GM12878 (cell line): ENCODE data around the gene RBM26.

Experiments used
- ESRRA ChIP-seq: IDR thresholded peaks from 2 replicates; pipeline ENCODE4 v1.6.1; 2012; ENCODE audit warnings: mild to moderate bottlenecking, low read length, improper control_type of control experiment
- EZH2 ChIP-seq: IDR thresholded peaks from 2 replicates; pipeline ENCODE4 v1.6.1; 2012; ENCODE audit warnings: low read depth, mild to moderate bottlenecking, control low read depth, inconsistent platforms, low read length, borderline replicate concordance; ENCODE audit not compliant: control insufficient read depth
- MXI1 ChIP-seq: fragments of 150-350 bp; IDR thresholded peaks from 2 replicates; pipeline ENCODE4 v1.6.1; 2011; ENCODE audit warnings: low read depth, mild to moderate bottlenecking, inconsistent platforms, low read length, improper control_type of control experiment
- MYC ChIP-seq: IDR thresholded peaks from 2 replicates; pipeline ENCODE4 v1.6.1; 2011; ENCODE audit warnings: mild to moderate bottlenecking, low read length, moderate library complexity, inconsistent platforms; ENCODE audit not compliant: insufficient read depth, insufficient replicate concordance, insufficient read length, severe bottlenecking
- POLR2A ChIP-seq: IDR thresholded peaks from 2 replicates; pipeline ENCODE4 v1.6.1; 2011; ENCODE audit warnings: low read depth, mild to moderate bottlenecking, low read length
- RAD21 ChIP-seq: IDR thresholded peaks from 2 replicates; pipeline ENCODE4 v1.6.1; 2011; ENCODE audit warnings: mild to moderate bottlenecking, low read depth, low read length, moderate library complexity; ENCODE audit not compliant: insufficient read depth
- REST ChIP-seq: IDR thresholded peaks from 2 replicates; pipeline ENCODE4 v1.6.1; 2012; ENCODE audit warnings: mild to moderate bottlenecking, low read depth, low read length
- SP1 ChIP-seq: IDR thresholded peaks from one replicate; pipeline ENCODE4 v1.6.1; 2011; ENCODE audit warnings: low read depth, low read length
- TAF1 ChIP-seq: IDR thresholded peaks from 2 replicates; pipeline ENCODE4 v1.6.1; 2011; ENCODE audit warnings: mild to moderate bottlenecking, low read depth, low read length, borderline replicate concordance
- TCF12 ChIP-seq: IDR thresholded peaks from 2 replicates; pipeline ENCODE4 v1.6.1; 2011; ENCODE audit warnings: low read depth, mild to moderate bottlenecking, low read length
- ZSCAN29 ChIP-seq: fragments of 450-650 bp; IDR thresholded peaks from 2 replicates; pipeline ENCODE4 v1.6.1; 2017; ENCODE audit warnings: mild to moderate bottlenecking, moderate library complexity
- TF ChIP-seq, protein P1 (sequence below), 3 experiments: IDR thresholded peaks in 2 of 3; conservative IDR thresholded peaks in 1 of 3; 2 replicates each; pipeline ENCODE4 v1.5.1; 2011; ENCODE audit warnings: low read depth in 3 of 3, low read length in 3 of 3, mild to moderate bottlenecking in 3 of 3, control low read depth in 2 of 3, moderate library complexity in 2 of 3, inconsistent platforms in 1 of 3, mixed read lengths in 1 of 3; ENCODE audit not compliant: control insufficient read depth in 2 of 3, insufficient read depth in 1 of 3; ENCODE audit errors: extremely low read depth in 1 of 3
- TF ChIP-seq, protein P2 (sequence below): IDR thresholded peaks from 2 replicates; pipeline ENCODE4 v1.6.1; 2012; ENCODE audit warnings: low read depth, low read length, improper control_type of control experiment

DNA sequence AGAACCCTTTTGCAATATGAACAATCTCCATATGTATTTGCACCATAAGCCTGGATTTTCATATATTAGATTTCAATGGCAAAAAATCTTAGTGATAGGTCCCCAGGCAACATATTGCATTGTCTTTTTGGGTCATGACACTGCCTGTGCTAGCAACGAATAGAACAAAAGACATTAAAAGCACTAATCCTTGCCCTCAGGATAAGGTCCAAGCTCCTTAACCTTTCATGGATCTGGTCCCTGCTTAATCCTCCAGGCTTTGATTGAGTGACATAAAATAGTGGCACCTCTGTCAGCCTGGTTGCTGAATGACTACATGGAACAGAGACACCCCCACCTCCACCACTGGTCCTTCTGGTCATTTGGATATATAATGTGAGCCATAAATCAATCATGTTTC, 134.4 kb downstream of the RBM26 start:
- TF ChIP-seq ESRRA, result no peak
- no peak for TF ChIP-seq RAD21
- TF ChIP-seq SP1, result no peak
- TF ChIP-seq, protein P1, sequence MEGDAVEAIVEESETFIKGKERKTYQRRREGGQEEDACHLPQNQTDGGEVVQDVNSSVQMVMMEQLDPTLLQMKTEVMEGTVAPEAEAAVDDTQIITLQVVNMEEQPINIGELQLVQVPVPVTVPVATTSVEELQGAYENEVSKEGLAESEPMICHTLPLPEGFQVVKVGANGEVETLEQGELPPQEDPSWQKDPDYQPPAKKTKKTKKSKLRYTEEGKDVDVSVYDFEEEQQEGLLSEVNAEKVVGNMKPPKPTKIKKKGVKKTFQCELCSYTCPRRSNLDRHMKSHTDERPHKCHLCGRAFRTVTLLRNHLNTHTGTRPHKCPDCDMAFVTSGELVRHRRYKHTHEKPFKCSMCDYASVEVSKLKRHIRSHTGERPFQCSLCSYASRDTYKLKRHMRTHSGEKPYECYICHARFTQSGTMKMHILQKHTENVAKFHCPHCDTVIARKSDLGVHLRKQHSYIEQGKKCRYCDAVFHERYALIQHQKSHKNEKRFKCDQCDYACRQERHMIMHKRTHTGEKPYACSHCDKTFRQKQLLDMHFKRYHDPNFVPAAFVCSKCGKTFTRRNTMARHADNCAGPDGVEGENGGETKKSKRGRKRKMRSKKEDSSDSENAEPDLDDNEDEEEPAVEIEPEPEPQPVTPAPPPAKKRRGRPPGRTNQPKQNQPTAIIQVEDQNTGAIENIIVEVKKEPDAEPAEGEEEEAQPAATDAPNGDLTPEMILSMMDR (IDR thresholded peaks at IDR 0.05 in 2 of 3, conservative IDR thresholded peaks at IDR 0.05 in 1 of 3; ENCODE audit: control insufficient read depth in 2 of 3, extremely low read depth in 1 of 3, insufficient read depth in 1 of 3, low read depth in 3 of 3, low read length in 3 of 3), result no peak
- no peak for TF ChIP-seq MXI1
- no peak for TF ChIP-seq MYC
- TF ChIP-seq, protein P2, sequence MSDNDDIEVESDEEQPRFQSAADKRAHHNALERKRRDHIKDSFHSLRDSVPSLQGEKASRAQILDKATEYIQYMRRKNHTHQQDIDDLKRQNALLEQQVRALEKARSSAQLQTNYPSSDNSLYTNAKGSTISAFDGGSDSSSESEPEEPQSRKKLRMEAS, result no peak
- TF ChIP-seq POLR2A, result no peak
- TF ChIP-seq EZH2, result no peak
- no peak for TF ChIP-seq TAF1
- TF ChIP-seq TCF12, result no peak
- no peak for TF ChIP-seq ZSCAN29
- no peak for TF ChIP-seq REST
